GM19043 (cell line): Measurements from ENCODE around the gene APPBP2.
"Not testable (repeated sequence)": the region's sequence is repeated elsewhere in the genome, so short reads cannot be mapped to it uniquely, and the experiment has no call there.

Experiments
- ATAC-seq: cut with Tn5 transposase; IDR thresholded peaks from one replicate; pipeline ENCODE4 v1.9.1; 2021; ENCODE audit warnings: low read depth; ENCODE audit not compliant: unreplicated experiment

Gene APPBP2

DNA sequence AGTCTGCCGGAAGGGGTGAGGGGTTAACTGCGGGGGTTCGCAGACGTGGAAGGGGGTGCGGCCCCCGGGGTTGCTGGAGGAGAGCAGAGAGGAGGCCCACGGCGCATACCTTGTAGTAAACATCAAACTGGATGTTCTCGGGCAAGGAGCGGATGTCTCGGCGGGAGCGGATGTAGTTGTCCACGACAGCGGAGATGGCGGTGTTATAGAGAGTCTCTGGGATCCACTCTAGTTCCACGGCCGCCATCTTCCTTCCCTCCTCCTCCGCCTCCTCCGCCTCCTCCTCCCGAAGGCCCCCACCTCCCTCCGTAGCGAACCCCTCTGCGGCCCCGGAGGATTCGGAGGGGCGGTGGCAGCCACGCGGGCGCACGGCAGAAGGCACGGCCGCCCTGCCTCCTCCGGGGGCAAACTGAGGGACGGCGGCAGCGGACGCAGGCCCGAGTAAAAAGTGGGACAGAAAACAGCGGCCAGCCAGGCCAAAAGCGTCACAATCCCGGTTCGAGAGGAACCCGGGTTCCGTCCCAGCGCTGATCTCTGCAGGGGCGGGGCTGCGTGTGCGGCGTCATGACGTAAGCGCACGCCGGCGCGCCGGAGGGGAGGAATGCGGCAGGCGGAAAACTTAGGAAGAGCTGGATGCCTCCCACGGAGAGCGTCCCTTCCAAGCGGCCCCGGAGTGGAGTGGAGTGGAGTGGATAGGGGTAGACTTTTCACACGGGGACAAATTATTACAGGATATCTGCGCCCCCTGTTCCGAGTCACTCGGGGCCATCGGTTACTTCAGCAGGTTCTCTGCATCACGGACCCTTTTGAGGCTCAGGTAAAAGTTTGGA lies at the start of gene APPBP2:
TSS of gene APPBP2 (minus strand) at position 558 of the 830 bp plus-strand sequence. CDS start at position 247, 311 bp downstream.
- peak; percentile 90 for ATAC-seq

- no peak for ATAC-seq
These were observed 47.4 kb upstream of the APPBP2 start for GRCh38 chr17:60573236-60574051.

- ATAC-seq, result no peak
These were observed 39.2 kb upstream of the APPBP2 start for GRCh38 chr17:60565233-60565632.

- ATAC-seq, result no peak
These were observed 37.7 kb upstream of the APPBP2 start for GRCh38 chr17:60563743-60564142.

DNA sequence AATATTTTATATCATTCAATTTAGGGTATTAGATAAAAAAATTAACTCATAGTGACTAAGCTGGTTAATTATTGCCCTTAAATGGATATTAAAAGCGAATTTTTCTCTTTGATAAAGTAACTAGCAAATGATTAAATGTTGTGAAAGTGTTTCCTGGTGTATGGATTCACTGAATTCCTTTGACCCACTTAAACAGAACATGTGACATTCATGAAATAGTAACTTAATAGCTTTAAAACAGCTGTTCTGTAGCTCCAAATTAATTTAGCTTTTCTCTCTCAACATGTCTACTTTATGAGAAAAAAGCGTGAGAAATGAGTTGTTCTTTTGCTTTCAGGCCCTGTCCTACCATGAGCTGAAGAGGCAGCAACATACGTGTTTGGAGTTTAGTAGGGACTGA lies 36.4 kb upstream of the APPBP2 start:
- ATAC-seq, result no peak

- no peak for ATAC-seq
These were observed 34.8 kb upstream of the APPBP2 start for GRCh38 chr17:60560860-60561257.

- no peak for ATAC-seq
These were observed 34.2 kb upstream of the APPBP2 start for GRCh38 chr17:60559995-60560859.

- no peak for ATAC-seq
These were observed 33.6 kb upstream of the APPBP2 start for GRCh38 chr17:60559659-60559994.

DNA sequence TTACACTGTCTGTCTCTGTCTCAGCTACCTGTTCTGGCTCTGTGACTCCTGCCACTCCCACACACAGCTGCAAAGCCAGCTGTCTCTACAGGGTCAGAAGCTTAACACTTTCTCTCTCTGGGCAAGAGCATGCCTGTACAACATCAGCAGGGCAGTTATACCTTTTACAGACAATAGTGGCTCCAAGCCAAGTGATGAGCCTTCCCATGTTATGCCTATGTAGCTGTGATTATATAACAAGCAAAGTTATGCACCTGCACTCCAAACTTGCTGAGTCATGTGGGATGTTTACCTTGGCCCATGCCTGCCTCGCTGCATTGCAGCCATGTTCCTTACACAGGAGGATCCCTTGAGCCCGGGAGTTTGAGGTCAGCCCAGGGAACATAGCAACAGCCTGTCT lies 31.8 kb upstream of the APPBP2 start:
- no peak for ATAC-seq

DNA sequence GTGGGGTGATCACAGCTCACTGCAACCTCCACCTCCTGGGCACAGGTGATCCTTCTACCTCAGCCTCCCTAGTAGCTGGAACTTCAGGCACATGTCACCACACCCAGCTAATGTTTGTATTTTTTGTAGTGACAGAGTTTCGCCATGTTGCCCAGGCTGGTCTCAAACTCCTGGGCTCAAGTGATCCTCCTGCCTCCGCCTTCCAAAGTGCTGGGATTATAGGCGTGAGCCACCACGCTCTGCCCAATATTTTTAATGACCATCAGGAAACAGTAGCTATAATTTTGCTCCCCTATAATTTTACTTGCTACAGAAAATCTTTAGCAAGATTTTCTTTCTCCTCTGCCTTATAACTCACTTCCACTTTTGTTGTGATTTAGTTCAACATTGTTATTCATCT lies 29.7 kb upstream of the APPBP2 start:
- ATAC-seq, result no peak

- ATAC-seq, result no peak
These were observed 28.3 kb upstream of the APPBP2 start for GRCh38 chr17:60554377-60554788.

DNA sequence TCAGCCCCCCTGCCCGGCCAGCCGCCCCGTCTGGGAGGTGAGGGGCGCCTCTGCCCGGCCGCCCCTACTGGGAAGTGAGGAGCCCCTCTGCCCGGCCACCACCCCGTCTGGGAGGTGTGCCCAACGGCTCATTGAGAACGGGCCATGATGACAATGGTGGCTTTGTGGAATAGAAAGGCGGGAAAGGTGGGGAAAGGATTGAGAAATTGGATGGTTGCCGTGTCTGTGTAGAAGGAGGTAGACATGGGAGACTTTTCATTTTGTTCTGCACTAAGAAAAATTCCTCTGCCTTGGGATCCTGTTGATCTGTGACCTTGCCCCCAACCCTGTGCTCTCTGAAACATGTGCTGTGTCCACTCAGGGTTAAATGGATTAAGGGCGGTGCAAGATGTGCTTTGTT lies 26.2 kb upstream of the APPBP2 start:
- ATAC-seq, result not testable (repeated sequence)

GRCh38 chr17:60548990-60549389 lies 22.9 kb upstream of the APPBP2 start:
- no peak for ATAC-seq

GRCh38 chr17:60545465-60546191 lies 19.6 kb upstream of the APPBP2 start:
- ATAC-seq, result no peak

DNA sequence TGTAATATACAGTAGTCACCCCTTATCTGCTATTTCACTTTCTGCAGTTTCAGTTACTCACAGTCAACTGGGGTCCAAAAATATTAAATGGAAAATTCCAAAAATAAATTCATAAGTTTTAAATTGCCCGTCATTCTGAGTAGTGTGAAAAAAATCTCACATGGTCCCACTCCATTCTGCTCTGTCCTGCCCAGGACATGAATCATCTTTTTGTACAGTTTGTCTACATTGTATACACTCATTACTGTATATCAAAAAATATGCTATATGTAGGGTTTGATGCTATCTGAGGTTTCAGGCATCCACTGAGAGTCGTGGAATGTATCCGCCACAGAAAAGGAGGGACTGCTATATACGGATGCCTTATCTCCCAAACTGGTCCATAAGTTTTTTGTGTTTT lies 16.0 kb upstream of the APPBP2 start:
- ATAC-seq, result no peak

DNA sequence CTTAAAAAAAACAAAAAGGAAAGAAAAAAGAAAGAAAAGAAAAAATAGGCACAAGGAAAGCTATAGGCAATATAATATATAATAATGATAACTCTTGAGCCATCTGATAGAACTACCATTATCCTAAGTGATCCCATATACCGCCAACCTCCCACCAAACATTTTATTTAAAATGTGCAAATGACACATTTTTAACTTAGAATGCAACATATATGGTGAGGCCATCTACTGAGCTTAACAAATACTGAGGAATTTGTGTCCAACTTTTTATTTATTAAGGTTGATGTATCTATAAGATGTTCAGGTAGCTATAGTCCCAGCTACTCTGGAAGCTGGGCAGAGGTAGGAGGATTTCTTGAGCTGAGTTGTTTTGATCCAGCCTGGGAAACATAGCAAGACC lies 14.4 kb upstream of the APPBP2 start:
- ATAC-seq, result no peak

DNA sequence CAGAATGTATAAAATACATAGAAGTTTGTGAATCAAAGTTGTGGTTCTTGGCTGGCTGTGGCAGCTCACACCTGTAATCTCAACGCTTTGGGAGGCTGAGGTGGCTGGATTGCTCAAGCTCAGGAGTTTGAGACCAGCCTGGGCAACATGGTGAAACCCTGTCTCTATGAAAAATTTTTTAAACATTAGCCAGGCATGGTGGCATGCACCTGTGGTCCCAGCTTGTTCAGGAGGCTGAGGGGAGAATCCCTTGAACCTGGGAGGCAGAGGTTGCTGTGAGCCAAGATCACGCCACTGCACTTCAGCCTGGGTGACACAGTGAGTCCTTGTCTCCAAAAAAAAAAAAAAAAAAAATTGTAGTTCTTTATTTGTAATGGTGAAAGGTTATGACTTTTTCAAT lies 13.8 kb upstream of the APPBP2 start:
- no peak for ATAC-seq

- no peak for ATAC-seq
These were observed 12.7 kb upstream of the APPBP2 start for GRCh38 chr17:60538726-60539125.

DNA sequence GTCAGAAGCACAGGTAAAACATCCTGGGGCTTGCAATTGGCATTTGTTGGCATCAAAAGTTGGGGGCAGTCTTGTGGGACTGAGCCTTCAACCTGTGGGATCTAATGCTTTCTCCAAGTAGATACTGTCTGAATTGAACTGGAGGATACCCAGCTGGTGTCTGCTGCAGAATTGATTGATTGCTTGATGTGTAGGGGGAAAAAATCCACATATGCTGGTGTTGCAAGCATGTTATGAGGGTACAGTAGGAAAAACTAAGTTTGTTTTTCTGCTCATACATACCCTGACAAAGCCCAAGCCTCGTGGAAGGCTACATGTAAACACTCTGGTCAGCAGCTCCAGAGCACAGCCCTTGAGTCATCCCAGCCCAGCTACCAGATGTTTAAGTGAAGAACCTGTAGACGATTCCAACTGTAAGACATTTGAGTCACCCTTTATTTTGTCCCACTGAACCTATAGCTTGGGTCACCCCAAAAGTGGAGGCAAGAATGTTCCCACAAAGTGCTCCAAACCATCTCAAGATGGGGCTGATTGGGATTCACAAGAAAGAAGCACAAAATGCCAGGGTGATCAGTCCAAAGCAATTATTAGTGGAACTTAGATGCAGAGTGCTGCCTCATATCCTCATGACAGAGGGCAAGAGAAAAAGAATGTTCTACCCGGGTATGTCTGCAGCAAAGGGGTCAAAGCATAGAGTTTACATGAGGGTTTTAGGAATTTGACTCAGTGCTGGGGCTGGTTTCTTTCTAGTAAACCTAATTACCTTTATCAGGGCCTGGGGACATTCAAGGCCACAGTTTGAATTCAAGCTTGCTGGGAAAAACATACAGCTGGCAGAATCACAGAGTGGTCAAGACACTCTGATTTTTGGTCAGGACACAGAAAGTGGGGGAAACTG lies 9.6 kb upstream of the APPBP2 start:
- no peak for ATAC-seq
